ENCODE results near the gene INPP5D. TPM values are rescaled to one million over a fixed set of nuclear protein-coding genes. Genes with fewer than 3 reads are reported as not detected.

Gene INPP5D
- total and polyA plus RNA-seq, 4 donors, result 2.9 to 18.8 (median 6.6) TPM

DNA sequence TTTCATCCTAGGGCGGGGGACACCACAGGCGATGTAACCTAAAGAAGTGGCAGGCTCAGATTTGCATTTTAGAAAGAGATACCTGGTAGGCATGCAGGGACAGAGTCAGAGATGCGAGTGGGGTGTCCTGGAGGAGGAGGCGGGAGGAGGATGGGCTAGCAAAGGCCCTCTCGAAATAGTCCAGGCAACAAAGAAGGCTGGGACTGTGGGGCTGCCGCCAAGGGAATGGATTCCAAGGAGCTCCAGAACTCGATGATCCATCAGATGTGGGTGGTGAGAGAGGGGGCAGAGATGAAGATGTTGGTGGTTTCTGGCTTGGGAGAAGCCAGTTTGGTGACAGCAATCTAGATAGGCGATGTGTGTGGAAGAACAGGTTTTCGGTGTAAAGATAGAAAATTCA is 12.5 kb upstream of the INPP5D start:
- H3K4me1 ChIP-seq (ENCODE audit: control insufficient read depth in 4 of 4, insufficient read depth in 4 of 4, low read length in 3 of 4), result peaks cover 0 to 5% (median 4%) of the 10 kb centered on the region in 4 donors
- no peaks in the 10 kb centered on the region for H3K27me3 ChIP-seq (ENCODE audit: control insufficient read depth in 4 of 4, insufficient read depth in 4 of 4, low read length in 3 of 4)
- no peak overlapping the region for H3K27ac ChIP-seq (ENCODE audit: low read depth in 1 of 2, low read length in 2 of 2)
- H3K9me3 ChIP-seq (ENCODE audit: control insufficient read depth in 4 of 4, low read length in 3 of 4), result no peaks in the 10 kb centered on the region
- H3K9ac ChIP-seq (ENCODE audit: low read depth in 1 of 2, low read length in 2 of 2), result no peak overlapping the region
- TF ChIP-seq, protein P1, sequence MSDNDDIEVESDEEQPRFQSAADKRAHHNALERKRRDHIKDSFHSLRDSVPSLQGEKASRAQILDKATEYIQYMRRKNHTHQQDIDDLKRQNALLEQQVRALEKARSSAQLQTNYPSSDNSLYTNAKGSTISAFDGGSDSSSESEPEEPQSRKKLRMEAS (IDR thresholded peaks at IDR 0.05), result no peak
- no peak for TF ChIP-seq YY1 (IDR thresholded peaks at IDR 0.05)
- TF ChIP-seq, protein P2, sequence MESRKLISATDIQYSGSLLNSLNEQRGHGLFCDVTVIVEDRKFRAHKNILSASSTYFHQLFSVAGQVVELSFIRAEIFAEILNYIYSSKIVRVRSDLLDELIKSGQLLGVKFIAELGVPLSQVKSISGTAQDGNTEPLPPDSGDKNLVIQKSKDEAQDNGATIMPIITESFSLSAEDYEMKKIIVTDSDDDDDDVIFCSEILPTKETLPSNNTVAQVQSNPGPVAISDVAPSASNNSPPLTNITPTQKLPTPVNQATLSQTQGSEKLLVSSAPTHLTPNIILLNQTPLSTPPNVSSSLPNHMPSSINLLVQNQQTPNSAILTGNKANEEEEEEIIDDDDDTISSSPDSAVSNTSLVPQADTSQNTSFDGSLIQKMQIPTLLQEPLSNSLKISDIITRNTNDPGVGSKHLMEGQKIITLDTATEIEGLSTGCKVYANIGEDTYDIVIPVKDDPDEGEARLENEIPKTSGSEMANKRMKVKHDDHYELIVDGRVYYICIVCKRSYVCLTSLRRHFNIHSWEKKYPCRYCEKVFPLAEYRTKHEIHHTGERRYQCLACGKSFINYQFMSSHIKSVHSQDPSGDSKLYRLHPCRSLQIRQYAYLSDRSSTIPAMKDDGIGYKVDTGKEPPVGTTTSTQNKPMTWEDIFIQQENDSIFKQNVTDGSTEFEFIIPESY (IDR thresholded peaks at IDR 0.05), result no peak
- TF ChIP-seq FOXA2 (IDR thresholded peaks at IDR 0.05), result no peak
- TF ChIP-seq, protein P3, sequence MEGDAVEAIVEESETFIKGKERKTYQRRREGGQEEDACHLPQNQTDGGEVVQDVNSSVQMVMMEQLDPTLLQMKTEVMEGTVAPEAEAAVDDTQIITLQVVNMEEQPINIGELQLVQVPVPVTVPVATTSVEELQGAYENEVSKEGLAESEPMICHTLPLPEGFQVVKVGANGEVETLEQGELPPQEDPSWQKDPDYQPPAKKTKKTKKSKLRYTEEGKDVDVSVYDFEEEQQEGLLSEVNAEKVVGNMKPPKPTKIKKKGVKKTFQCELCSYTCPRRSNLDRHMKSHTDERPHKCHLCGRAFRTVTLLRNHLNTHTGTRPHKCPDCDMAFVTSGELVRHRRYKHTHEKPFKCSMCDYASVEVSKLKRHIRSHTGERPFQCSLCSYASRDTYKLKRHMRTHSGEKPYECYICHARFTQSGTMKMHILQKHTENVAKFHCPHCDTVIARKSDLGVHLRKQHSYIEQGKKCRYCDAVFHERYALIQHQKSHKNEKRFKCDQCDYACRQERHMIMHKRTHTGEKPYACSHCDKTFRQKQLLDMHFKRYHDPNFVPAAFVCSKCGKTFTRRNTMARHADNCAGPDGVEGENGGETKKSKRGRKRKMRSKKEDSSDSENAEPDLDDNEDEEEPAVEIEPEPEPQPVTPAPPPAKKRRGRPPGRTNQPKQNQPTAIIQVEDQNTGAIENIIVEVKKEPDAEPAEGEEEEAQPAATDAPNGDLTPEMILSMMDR (IDR thresholded peaks at IDR 0.05; ENCODE audit: low read depth, low read length, missing input control), result no peak
- TF ChIP-seq, protein P4, sequence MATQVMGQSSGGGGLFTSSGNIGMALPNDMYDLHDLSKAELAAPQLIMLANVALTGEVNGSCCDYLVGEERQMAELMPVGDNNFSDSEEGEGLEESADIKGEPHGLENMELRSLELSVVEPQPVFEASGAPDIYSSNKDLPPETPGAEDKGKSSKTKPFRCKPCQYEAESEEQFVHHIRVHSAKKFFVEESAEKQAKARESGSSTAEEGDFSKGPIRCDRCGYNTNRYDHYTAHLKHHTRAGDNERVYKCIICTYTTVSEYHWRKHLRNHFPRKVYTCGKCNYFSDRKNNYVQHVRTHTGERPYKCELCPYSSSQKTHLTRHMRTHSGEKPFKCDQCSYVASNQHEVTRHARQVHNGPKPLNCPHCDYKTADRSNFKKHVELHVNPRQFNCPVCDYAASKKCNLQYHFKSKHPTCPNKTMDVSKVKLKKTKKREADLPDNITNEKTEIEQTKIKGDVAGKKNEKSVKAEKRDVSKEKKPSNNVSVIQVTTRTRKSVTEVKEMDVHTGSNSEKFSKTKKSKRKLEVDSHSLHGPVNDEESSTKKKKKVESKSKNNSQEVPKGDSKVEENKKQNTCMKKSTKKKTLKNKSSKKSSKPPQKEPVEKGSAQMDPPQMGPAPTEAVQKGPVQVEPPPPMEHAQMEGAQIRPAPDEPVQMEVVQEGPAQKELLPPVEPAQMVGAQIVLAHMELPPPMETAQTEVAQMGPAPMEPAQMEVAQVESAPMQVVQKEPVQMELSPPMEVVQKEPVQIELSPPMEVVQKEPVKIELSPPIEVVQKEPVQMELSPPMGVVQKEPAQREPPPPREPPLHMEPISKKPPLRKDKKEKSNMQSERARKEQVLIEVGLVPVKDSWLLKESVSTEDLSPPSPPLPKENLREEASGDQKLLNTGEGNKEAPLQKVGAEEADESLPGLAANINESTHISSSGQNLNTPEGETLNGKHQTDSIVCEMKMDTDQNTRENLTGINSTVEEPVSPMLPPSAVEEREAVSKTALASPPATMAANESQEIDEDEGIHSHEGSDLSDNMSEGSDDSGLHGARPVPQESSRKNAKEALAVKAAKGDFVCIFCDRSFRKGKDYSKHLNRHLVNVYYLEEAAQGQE (IDR thresholded peaks at IDR 0.05), result no peak
- no peak for TF ChIP-seq SP1 (IDR thresholded peaks at IDR 0.05)
- TF ChIP-seq HNF4G (IDR thresholded peaks at IDR 0.05), result no peak
- TF ChIP-seq JUND (IDR thresholded peaks at IDR 0.05), result no peak
- no peak for TF ChIP-seq EGR1 (IDR thresholded peaks at IDR 0.05; ENCODE audit: low read depth in 2 of 2)
- DNase-seq (ENCODE audit: low spot score), result no peak
- H3K36me3 ChIP-seq (ENCODE audit: control insufficient read depth in 4 of 4, insufficient read depth in 3 of 4, low read depth in 1 of 4, low read length in 3 of 4), result no peaks in the 10 kb centered on the region
- H3K4me3 ChIP-seq (ENCODE audit: low read depth in 1 of 3, low read length in 3 of 3), result no peak overlapping the region
- 88% methylated on average over 9 of the region's 9 CpGs for WGBS

DNA sequence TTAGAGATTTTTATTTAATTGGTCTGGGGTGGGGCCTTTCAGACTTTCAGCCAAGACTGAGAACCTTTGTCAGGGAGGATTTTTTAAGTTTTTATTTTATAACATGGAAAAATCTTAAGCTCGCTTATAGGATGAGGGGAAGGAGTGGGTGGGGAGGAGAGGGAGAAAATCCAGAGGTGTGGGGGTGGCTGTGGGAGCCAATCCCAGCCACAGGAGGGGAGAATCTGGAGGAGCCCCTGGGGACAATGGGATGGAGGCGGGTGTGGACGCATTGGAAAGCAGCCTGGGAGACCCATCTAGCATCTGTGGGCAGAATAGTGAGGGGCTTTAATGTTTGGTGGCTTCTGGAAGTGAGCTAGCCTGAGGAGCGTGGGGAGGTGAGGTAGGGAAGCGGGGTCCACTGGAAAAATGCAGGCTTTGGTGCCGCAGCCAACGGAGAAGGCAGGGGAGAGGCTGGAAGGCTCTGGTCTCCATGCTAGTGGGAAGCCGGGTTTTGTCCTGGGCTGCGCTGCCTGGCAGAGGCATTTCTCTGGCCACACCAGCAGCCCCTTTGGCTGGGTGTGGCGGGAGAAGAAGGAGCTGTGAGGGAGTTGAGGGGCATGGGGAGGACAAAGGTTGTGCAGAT is 11.5 kb upstream of the INPP5D start:
- no peaks in the 10 kb centered on the region for H3K36me3 ChIP-seq (ENCODE audit: control insufficient read depth in 4 of 4, insufficient read depth in 3 of 4, low read depth in 1 of 4, low read length in 3 of 4)
- no peak for DNase-seq (ENCODE audit: low spot score)
- no peak overlapping the region for H3K4me3 ChIP-seq (ENCODE audit: low read depth in 1 of 3, low read length in 3 of 3)
- H3K4me1 ChIP-seq (ENCODE audit: control insufficient read depth in 4 of 4, insufficient read depth in 4 of 4, low read length in 3 of 4), result peaks cover 0 to under 1% (median 0%) of the 10 kb centered on the region in 4 donors
- 91% methylated on average over 10 of the region's 10 CpGs for WGBS
- H3K9me3 ChIP-seq (ENCODE audit: control insufficient read depth in 4 of 4, low read length in 3 of 4), result no peaks in the 10 kb centered on the region
- H3K9ac ChIP-seq (ENCODE audit: low read depth in 1 of 2, low read length in 2 of 2), result no peak overlapping the region
- H3K27ac ChIP-seq (ENCODE audit: low read depth in 1 of 2, low read length in 2 of 2), result no peak overlapping the region
- H3K27me3 ChIP-seq (ENCODE audit: control insufficient read depth in 4 of 4, insufficient read depth in 4 of 4, low read length in 3 of 4), result no peaks in the 10 kb centered on the region
- TF ChIP-seq TAF1 (conservative IDR thresholded peaks at IDR 0.05), result no peak
- TF ChIP-seq FOXA2 (IDR thresholded peaks at IDR 0.05), result no peak
- TF ChIP-seq HNF4A (conservative IDR thresholded peaks at IDR 0.05), result no peak
- TF ChIP-seq, protein P5, sequence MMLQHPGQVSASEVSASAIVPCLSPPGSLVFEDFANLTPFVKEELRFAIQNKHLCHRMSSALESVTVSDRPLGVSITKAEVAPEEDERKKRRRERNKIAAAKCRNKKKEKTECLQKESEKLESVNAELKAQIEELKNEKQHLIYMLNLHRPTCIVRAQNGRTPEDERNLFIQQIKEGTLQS (IDR thresholded peaks at IDR 0.05), result no peak
- TF ChIP-seq, protein P2 (IDR thresholded peaks at IDR 0.05), result no peak
- TF ChIP-seq NR2F2 (IDR thresholded peaks at IDR 0.05), result no peak
- no peak for TF ChIP-seq HNF4G (IDR thresholded peaks at IDR 0.05)
- TF ChIP-seq YY1 (IDR thresholded peaks at IDR 0.05), result no peak
- TF ChIP-seq JUND (IDR thresholded peaks at IDR 0.05), result no peak
- TF ChIP-seq FOXA1 (IDR thresholded peaks at IDR 0.05), result no peak
- TF ChIP-seq, protein P1 (IDR thresholded peaks at IDR 0.05), result no peak

All from liver (tissue), 9 donors.